ENCODE measurements around the gene PARD3B.

Gene PARD3B

GRCh38 chr2:204657024-204657423, 111.7 kb downstream of the PARD3B start:
- DNase-seq (no peak), ATAC-seq (no peak)

- DNase-seq (no peak), ATAC-seq (no peak)
These were observed 117.7 kb downstream of the PARD3B start for GRCh38 chr2:204662956-204663355.

DNA sequence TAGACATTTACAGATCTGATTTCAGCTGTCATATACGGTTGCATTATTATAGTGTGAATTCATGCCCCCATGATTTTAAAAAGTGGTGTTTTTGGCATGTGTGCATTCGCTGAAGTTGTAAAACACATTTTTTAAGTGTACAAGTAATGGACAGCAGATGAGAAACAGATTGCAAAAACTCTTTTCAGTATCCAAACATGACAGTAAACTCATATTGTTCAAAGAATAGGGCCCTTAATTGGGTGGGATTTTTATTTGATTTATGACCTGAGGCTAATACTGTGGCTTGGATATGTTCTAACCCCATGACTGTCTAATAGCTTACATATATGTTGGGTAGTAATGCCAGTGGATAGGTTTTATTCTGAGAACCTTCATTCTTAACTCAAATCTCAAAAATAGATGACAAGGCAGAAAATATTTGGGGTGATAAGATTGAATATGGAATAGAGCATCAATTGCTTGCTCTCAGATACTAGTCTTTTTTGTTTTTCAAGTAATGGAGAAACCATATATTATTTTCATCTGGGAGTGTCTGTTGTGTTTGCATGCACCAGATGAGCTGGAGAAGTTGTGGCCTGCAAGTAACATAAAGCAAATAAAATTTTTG, 118.6 kb downstream of the PARD3B start:
- DNase-seq: no peak
- no peak for ATAC-seq

- no peak for DNase-seq
- ATAC-seq: no peak
These were observed 119.4 kb downstream of the PARD3B start for GRCh38 chr2:204664708-204665121.

GRCh38 chr2:204665207-204665606, 119.9 kb downstream of the PARD3B start:
- ATAC-seq (no peak), DNase-seq (no peak)

GRCh38 chr2:204665771-204666170, 120.5 kb downstream of the PARD3B start:
- DNase-seq: no peak
- ATAC-seq: no peak

DNA sequence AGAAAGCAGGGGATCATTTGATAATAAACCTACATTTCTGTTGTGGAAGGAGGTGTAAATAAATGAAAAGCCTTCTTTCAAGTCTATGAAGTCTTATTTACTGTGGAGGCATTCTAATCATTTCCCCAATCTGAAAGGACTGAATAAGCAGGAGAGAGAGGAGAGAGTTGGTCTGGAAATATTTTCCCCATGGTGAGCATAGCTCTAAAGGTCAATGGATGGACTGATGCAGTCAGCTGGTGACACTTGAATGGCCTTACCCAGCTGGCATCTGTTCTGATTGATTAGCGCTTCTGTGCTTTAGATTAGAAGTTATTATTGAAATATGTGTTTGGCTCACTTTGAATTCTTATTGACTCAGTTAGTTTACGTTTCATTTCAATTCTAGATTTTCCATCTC, 122.7 kb downstream of the PARD3B start:
- no peak for ATAC-seq
- no peak for DNase-seq

DNA sequence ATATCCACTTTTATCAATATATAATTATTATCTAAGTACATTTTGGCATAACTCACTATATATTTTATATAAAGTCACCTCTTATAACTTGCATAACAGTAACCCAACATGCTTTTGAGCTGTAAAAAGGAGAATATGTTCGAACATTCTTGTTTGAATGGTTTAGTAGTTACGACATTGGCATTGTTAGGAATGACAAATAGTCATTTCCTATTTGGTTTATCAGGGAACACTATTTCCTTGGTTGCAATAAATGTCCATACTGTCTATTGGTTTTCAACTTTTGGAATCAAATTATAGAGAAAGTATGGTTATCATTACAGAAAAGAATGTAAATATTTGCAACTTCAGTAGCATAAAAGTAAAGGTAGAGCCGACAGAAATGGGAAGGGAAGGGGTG, 124.1 kb downstream of the PARD3B start:
- no peak for DNase-seq

GRCh38 chr2:204670124-204670523, 124.8 kb downstream of the PARD3B start:
- no peak for ATAC-seq
- no peak for DNase-seq

More for the DNA sequence above, 124.1 kb downstream of the PARD3B start:
- ATAC-seq: no peak

DNA sequence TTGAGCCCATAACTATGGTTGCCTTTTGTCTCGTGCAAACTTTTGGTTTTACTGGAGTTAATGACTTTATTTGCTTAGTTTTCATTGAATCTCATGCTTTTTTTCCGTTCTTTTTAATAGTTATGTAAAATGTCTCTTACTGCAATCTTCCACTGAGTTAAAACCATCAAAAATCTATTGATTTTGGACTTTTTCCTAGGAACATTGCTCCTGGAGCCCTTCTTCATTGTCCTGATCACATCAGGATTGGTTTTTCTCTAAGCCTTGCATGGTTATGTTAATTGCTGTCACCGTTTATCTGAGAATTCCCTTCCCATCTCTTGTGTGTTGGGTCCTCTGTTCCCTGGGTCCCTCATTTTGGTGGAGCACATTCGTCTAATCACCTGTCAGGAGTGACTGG, 125.5 kb downstream of the PARD3B start:
- DNase-seq (no peak), ATAC-seq (no peak)

GRCh38 chr2:204672772-204673171, 127.5 kb downstream of the PARD3B start:
- no peak for DNase-seq
- ATAC-seq: no peak

DNA sequence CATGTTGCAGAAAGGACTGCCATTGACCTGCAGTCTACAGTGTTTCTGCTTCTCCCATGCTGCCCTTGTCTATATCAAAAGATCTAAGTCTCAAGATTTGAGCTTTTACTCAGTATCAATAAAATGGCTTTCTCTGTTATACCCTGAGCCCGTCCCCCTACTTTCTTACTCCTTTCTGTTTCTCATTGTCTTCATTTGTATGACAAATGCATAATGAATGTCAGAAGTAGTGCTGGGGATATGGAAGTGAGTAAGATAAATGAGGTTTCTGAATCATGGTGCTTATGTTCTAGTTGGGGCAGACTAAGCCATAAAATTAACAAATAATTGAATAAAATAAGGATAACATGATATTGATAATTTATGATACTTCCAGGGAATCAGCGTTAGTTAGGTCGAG, 128.6 kb downstream of the PARD3B start:
- DNase-seq: no peak

DNA sequence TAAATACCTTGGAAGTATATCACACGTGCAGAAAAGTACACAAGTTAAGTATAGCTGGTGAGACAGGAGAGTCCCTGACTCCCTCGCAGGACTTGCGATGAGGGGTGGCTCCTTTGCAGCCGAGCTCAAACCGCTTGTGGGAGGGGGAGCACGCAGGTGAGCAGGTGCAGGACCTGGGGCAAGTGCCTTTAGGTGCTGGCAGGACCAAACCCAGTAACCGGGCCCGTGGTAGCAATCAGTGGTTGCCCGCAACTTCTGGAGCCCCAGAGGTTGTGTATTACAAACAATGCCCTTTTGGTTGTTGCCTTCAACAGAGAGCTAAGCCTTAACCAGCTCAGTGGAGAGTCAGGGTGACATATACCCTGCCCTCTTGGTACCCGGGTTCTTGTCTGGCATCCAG, 132.8 kb downstream of the PARD3B start:
- DNase-seq: no peak
- ATAC-seq: no peak

More for the DNA sequence above, 128.6 kb downstream of the PARD3B start:
- ATAC-seq: no peak

DNA sequence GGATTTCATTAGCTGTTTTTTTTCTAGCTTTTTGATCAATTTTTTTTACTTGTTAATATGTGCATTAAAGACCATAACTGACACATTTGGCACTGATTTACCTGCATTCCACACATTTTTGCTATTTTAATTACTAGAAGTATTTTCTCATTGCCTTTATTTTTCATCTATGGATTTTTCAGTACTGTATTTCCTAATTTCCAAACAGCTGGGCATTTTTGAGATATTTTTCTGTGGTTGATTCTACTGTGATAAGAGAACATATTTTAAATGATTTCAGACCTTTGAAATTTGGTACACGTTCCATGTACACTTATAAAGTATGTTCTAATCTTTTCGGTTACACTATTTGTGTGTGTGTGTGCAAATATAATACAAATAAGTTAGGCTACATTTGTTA, 135.3 kb downstream of the PARD3B start:
- ATAC-seq (no peak), DNase-seq (no peak)

GRCh38 chr2:204681412-204681811, 136.1 kb downstream of the PARD3B start:
- DNase-seq (no peak), ATAC-seq (no peak)

DNA sequence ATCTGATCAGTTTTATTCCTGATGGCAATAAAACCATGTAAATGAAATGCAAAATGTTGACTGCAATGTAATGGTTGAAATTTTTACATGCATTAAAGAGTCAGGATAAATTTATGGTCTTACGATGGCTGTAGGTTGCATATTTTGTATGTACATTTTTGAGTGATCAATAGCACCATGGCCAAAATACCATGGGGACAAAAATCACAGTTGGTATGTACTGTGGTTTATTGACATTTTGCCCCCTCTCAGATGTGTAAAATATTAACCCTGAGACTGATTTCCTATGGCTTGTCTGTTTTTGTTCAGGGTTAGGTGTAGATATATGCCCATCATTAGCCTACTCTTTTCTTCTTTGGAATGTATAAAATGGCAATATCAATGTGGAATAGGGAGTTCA, 138.1 kb downstream of the PARD3B start:
- DNase-seq (no peak), ATAC-seq (no peak)

- ATAC-seq: no peak
These were observed 141.1 kb downstream of the PARD3B start for GRCh38 chr2:204686406-204686805.

GRCh38 chr2:204687776-204688175, 142.5 kb downstream of the PARD3B start:
- ATAC-seq: no peak
- DNase-seq: no peak

More at GRCh38 chr2:204686406-204686805, 141.1 kb downstream of the PARD3B start:
- no peak for DNase-seq

DNA sequence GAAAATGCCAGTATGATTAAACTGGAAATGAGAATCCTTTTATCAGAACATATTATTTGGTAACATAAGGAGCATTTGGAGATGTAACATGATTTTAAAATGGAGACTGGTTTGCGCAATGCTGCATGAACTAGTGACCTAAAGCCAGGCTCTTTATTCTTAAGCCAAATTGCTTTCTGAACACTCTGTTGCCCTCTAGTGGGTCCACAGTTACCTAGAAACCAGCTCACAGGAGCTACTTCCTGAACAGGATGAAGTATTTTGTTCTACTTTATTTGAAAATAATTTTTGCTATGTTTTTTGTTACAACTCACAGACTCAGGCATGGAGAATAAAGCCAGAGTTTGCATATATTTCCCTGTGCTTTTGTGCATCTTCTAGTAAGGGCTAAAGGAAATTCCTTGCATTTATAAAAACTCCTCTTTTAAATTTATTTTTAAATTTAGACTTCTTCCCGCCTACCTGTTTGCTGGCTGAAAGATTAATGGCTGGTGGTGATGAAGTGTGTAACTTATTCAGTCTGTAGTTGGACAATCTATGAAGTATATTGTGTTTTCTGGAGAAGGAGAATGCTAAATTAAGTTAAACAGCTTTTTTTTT, 146.7 kb downstream of the PARD3B start:
- peak; percentile 7 for DNase-seq
- no peak for ATAC-seq

DNA sequence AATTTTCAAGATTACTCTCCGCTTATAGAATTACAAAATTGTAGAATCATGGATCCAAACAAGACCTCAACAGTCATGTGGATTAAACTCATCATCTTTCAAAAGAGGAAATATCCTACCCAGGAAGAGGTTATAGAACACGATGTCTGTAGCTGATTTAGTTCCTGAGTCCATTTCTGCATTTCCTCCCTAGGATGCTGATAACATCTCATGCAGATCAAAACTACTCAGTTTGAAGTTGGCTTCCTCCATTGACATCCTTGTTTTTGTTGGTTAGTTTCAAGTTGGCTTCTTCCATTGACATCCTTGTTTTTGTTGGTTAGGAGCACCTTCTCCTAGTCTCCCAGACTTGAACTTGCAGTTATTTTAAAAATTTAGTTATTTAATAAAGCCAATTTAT, 147.5 kb downstream of the PARD3B start:
- DNase-seq: no peak
- no peak for ATAC-seq

GRCh38 chr2:204693262-204693661, 148.0 kb downstream of the PARD3B start:
- ATAC-seq: no peak
- no peak for DNase-seq

GRCh38 chr2:204695506-204695905, 150.2 kb downstream of the PARD3B start:
- DNase-seq (no peak), ATAC-seq (no peak)

GRCh38 chr2:204696124-204696523, 150.8 kb downstream of the PARD3B start:
- ATAC-seq: no peak

DNA sequence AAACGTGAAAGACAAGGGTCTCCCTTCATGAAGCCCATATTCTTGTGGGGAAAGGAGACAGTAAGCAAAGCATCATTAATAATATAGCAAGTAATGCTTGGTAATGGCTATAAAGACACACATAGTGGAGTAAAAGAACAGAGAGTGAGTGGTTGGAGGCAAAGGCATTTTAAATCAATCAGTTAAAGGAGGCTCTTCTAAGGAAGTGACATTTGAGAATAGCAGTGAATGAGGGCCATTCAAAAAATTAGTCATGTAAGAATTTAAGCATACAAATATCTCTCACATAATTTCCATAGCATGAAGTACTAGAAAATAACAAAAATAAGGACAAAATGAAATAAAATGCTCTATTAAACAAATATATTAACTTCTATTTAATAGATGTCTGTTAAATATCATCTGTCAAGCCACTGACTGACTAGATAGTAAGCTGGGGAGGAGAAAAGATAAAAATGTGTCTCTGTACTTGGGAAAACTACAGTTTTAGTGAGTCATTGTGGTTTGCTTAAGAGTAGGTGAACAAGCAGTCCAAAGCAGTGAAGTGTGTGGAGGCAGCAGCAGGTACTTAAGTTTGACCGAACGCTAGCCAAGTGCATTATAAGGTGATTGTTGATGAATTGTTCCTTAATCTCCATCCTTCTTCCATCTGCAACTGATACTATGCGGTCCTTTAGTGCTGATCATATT, 160.1 kb downstream of the PARD3B start:
- DNase-seq (no peak), ATAC-seq (peak; percentile 40)

More at GRCh38 chr2:204696124-204696523, 150.8 kb downstream of the PARD3B start:
- DNase-seq: no peak

All from stimulated activated naive CD8-positive, alpha-beta T cell treated with anti-CD3 and anti-CD28 coated beads, Interleukin-15, Interleukin-2, amounts not matched to agents 100 U/mL and 50 U/mL, for 24 hours (primary cell).